Neuron (in vitro differentiated cells): ENCODE results near the gene EZH2.

Experiments
- H2AFZ ChIP-seq: one replicate; pipeline ENCODE4 v1.6.1; 2013; ENCODE audit warnings: low read depth, mild to moderate bottlenecking, inconsistent platforms, low read length, moderate library complexity
- H3K27me3 ChIP-seq: one replicate; pipeline ENCODE4 v1.6.1; 2013; ENCODE audit warnings: low read length; ENCODE audit not compliant: insufficient read depth
- H3K36me3 ChIP-seq: one replicate; pipeline ENCODE4 v1.6.1; 2013; ENCODE audit warnings: low read length; ENCODE audit not compliant: insufficient read depth
- H3K4me1 ChIP-seq: one replicate; pipeline ENCODE4 v1.6.1; 2013; ENCODE audit warnings: low read length; ENCODE audit not compliant: insufficient read depth
- H3K4me3 ChIP-seq: 2 replicates; pipeline ENCODE4 v1.5.1; 2013; ENCODE audit warnings: mild to moderate bottlenecking, low read length, moderate library complexity
- H3K9me3 ChIP-seq: one replicate; pipeline ENCODE4 v1.6.1; 2013; ENCODE audit warnings: low read length

EZH2 gene

DNA sequence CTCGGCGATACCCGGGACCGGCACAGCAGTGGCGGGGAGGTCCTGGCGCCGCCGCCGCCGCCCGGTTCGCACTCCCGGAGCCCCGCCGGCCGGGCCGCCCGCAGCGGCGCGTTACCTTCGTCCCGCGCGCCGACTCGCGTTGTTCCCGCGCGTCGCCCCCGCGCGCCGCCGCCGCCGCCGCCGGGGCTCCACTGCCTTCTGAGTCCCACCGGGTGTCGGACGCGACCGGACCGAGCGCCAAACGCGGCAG is at the start of gene EZH2:
Gene EZH2 (minus strand): TSS at position 243 of the 250 bp plus-strand sequence. CDS start 36,993 bp downstream, outside the sequence.
- Histone ChIP-seq H3K9me3 (no peaks in the 10 kb centered on the region), H3K36me3 (no peaks in the 10 kb centered on the region), H3K4me1 (peaks cover 14% of the 10 kb centered on the region), H3K4me3 (peak within 1 kb of the TSS; percentile 88), H3K27me3 (no peaks in the 10 kb centered on the region), H2AFZ (peak within 1 kb of the TSS; percentile 85)

DNA sequence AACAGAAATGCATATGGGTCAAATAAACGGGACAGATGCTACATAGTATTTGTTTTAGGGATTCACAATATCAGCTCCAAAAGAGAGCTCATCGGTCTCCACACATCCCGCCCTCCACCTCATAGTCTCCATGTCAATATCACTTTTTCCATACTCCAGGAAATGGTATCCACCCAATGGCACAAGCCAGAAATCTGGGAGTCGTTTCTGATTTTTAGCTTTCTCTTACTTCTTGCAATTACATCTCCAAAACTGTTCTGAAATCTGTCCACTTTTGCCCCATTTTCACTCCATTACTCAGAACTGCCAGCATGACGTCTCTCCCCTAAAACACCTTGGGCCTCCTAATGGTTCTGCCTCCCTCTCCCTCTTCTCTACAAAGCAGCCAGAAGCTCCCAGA is 47.4 kb upstream of the EZH2 start:
- Histone ChIP-seq H3K4me1 (no peaks in the 10 kb centered on the region), H3K36me3 (no peaks in the 10 kb centered on the region), H3K9me3 (no peaks in the 10 kb centered on the region), H3K27me3 (no peaks in the 10 kb centered on the region), H2AFZ (no peak overlapping the region), H3K4me3 (no peak overlapping the region)

DNA sequence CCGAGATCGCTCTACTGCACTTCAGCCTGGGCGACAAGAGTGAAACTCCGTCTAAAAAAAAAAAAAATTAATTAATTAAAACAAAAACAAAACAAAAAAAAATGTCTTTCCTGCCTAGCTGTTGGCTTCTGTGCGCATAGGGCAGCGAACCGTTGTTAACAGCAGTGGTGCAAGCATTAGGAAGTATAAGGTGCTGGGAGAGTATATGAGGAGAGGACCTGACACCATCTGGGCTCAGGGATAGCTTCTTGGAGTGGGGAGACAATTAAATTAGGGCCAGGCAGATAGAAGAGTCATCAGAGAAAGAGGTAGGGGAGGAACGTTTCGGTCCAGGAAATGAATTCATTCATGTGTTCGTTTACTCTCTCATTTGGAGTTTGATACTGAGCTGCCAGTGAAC is 46.2 kb upstream of the EZH2 start:
- Histone ChIP-seq H3K9me3 (no peaks in the 10 kb centered on the region), H3K4me3 (no peak overlapping the region), H3K36me3 (no peaks in the 10 kb centered on the region), H3K27me3 (peaks cover under 1% of the 10 kb centered on the region), H3K4me1 (no peaks in the 10 kb centered on the region), H2AFZ (no peak overlapping the region)

DNA sequence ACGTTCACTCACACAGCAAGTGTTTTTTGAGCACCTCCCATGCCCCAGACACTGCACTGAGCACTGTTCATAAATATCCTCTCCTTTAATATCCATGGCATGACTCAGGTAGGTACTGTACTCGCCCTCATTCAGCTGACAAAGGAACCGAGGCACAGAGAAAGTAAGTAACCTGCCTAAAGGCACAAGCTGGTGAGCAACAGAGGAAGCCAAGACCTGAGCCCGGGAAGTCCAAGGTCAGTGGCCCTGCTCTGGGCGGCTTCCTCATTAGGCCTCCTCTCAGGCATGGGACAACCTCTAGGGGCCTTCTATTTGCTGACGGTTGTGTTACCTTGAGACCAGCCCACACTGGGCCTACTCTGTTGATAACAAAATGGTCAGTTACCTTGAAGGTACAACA is 45.1 kb upstream of the EZH2 start:
- Histone ChIP-seq H3K9me3 (peaks cover 3% of the 10 kb centered on the region), H2AFZ (no peak overlapping the region), H3K27me3 (peaks cover 4% of the 10 kb centered on the region), H3K4me3 (no peak overlapping the region), H3K36me3 (no peaks in the 10 kb centered on the region), H3K4me1 (no peaks in the 10 kb centered on the region)

DNA sequence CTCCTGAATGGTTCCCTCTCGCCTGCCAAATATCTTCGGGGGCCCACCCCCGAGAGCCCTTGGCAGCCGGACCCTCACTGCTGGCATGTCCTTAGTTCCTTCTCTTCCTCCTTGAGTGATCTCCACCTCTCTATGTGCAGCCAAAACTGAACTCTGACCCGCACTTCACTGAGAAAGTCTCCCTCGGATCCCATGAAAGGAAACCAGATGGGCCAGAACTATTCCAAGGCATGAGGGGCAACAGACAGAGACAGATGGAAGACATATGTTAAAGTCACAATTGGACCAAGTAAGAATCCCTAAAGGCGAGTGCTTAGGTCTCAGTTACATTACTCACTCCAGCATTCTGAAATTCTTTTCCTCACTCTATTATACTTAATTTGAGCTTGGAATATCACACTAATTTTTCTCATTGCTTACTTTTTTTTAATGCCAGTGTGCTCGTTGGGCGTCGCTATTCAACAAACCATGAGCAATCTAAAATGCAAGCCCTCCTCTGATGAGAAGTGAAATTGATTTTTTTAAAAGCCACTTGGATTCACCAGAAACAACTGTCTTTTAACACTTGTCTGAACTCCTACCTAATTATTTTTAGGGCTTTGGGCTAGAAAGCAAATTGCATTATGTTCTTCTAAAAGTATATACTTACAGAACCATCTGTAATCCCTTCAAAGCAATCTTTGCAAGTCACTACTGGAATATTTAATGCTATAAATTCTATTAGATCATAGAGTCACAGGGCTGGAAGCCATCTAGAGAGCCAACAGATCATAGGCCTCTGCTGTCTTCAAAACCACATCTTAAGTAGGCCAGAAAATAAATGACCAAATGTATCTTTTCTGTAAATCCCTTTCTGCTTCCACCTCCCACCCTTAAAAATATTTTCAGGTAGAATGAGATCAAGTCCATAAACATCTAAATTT is 43.3 kb upstream of the EZH2 start:
- peaks cover 3% of the 10 kb centered on the region for H3K9me3 ChIP-seq
- H3K36me3 ChIP-seq: no peaks in the 10 kb centered on the region
- no peak overlapping the region for H3K4me3 ChIP-seq
- H3K27me3 ChIP-seq: peaks cover 6% of the 10 kb centered on the region
- H3K4me1 ChIP-seq: no peaks in the 10 kb centered on the region
- H2AFZ ChIP-seq: no peak overlapping the region

DNA sequence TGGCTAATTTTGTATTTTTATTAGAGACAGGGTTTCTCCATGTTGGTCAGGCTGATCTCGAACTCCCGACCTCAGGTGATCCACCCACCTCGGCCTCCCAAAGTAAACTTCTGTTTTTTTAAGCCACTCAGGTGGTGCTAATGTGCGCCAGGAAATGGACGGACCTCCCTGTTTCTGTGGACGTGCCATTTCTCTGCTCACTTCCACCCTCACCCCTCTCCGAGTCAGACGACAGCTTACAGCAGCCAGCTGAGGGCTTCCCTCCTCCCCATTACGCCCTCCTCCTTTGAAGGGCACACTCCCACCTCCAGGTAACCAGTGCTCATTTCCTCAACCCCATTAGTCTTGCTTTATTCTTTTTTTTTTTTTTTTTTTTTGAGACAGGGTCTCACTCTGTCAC is 41.7 kb upstream of the EZH2 start:
- H3K27me3 ChIP-seq: peaks cover 13% of the 10 kb centered on the region
- H3K4me3 ChIP-seq: no peak overlapping the region

DNA sequence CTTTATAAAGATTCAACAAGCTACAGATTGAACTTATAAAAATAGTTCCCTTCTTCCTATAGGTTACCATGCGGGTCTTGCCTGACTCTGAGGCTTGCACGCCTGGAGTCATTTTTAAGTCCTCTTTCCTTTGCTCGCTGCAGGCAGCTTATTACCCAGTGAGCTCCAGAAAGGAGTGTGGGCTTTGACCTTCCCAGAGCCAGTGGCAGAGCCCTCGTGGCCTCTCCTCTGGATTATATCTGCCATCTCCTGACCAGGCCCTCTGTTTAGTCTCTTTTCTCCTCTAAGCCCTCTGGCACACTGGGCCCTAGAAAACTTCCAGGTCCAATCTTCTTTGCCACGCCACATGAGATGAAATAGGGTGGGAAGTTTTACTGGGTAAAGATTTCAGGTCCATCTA is 39.9 kb upstream of the EZH2 start:
- Histone ChIP-seq H3K9me3 (peaks cover 3% of the 10 kb centered on the region), H3K4me1 (no peaks in the 10 kb centered on the region), H3K27me3 (peaks cover 21% of the 10 kb centered on the region), H2AFZ (no peak overlapping the region), H3K4me3 (no peak overlapping the region), H3K36me3 (no peaks in the 10 kb centered on the region)

More for the DNA sequence above, 41.7 kb upstream of the EZH2 start:
- Histone ChIP-seq H3K4me1 (no peaks in the 10 kb centered on the region), H3K9me3 (peaks cover 3% of the 10 kb centered on the region), H2AFZ (no peak overlapping the region), H3K36me3 (no peaks in the 10 kb centered on the region)

DNA sequence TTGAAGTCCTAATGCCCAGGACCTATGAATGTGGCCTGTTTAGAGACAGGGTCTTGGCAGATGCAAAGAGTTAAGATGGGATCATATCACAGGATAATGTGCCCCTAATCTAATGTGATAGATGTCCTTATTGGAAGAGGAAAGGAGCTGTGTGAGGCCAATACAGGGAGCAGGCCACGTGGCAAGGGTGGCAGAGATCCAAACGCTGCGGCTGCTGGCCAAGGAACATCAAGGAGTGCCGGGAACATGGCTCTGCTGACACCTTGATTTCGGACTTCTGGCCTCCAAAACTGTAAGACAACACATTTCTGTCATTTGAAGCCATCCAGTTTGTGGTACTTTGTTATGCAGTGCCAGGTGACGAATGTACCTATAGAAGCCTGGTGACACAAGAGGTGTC is 37.7 kb upstream of the EZH2 start:
- Histone ChIP-seq H3K9me3 (peaks cover 3% of the 10 kb centered on the region), H3K27me3 (peaks cover 21% of the 10 kb centered on the region), H3K4me3 (no peak overlapping the region), H3K36me3 (no peaks in the 10 kb centered on the region), H3K4me1 (no peaks in the 10 kb centered on the region), H2AFZ (no peak overlapping the region)

DNA sequence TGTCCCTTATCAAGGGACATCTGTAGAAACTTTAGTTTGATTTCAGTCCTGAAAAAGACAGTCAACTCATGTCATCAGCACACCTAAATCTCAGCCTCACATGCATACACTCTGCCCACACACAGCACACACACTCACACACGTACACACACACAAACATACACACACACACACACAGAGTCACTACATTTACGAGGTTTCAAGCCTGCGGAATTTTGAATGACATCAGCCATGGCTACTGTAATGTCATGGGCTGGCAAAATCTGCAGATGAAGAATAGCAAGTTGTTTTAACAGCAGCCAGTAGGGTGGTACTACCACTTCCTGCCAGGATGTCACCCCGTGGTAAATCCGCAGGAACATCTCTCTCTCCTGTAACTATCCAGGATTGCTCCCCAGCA is 37.1 kb upstream of the EZH2 start:
- Histone ChIP-seq H3K4me3 (no peak overlapping the region), H3K36me3 (no peaks in the 10 kb centered on the region), H3K9me3 (peaks cover 3% of the 10 kb centered on the region), H3K27me3 (peaks cover 21% of the 10 kb centered on the region), H2AFZ (no peak overlapping the region), H3K4me1 (no peaks in the 10 kb centered on the region)

DNA sequence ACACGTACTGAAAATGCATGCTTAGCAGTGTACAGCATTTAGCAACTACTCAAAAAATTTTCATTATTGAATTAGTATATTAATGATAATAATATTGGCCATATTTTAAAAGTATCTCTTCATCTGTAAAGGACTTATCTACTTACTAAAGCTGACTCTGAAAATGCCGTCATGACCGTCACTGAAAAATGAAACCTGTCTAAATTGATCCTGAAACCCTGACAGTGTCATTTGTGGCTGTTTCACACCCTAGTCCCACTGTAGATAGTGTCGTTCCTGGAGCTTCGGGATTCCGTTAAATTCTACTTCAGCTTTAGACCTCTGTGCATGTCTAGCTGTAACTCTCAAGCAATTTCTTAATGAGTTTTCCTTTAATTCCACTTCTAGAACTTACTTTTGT is 35.8 kb upstream of the EZH2 start:
- Histone ChIP-seq H2AFZ (no peak overlapping the region), H3K4me1 (no peaks in the 10 kb centered on the region), H3K4me3 (no peak overlapping the region), H3K36me3 (no peaks in the 10 kb centered on the region), H3K9me3 (peaks cover under 1% of the 10 kb centered on the region), H3K27me3 (peaks cover 17% of the 10 kb centered on the region)

DNA sequence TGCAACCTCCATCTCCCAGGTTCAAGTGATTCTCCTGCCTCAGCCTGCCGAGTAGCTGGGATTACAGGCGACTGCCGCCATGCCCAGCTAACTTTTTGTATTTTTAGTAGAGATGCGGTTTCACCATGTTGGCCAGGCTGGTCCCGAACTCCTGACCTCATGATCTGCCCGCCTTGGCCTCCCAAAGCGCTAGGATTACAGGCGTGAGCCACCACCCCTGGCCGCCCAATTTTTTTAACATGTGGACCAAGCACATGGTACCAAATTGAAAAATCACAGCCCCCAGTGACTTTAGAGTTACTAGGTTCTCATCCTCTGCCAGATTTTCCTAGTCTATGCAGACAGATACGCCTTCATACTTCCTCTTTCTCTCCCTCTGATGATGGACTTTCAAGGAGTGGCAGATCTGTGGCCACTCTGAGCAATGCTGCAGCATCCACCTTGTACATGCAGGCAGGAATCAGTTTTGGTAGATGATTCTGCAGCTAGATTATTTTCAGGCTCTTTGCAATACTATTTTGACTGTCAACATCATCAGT is 34.0 kb upstream of the EZH2 start:
- H3K27me3 ChIP-seq: peaks cover 19% of the 10 kb centered on the region
- H3K4me3 ChIP-seq: no peak overlapping the region
- no peak overlapping the region for H2AFZ ChIP-seq
- H3K9me3 ChIP-seq: no peaks in the 10 kb centered on the region
- H3K4me1 ChIP-seq: no peaks in the 10 kb centered on the region
- H3K36me3 ChIP-seq: no peaks in the 10 kb centered on the region

DNA sequence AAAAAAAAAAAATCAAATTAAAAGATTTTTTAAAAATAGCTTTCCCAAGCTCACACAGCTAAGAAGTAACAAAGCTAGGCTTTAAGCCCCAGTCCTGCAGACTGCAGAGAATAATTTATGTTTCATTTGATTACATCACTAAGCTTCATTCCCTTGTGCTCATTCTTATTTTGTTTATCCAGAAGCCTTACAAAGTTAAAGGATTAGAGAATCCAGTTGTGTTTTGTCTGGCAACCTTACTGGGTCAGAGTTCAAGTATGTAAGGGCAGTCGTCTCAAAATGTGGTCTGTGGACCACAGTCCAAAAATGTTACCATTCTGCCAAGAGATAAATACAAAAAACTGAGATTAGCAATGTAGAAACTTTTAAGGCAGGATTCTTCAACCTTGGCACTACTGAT is 32.1 kb upstream of the EZH2 start:
- no peaks in the 10 kb centered on the region for H3K4me1 ChIP-seq
- H3K27me3 ChIP-seq: peaks cover 24% of the 10 kb centered on the region
- H3K9me3 ChIP-seq: no peaks in the 10 kb centered on the region
- H2AFZ ChIP-seq: no peak overlapping the region
- H3K36me3 ChIP-seq: no peaks in the 10 kb centered on the region
- no peak overlapping the region for H3K4me3 ChIP-seq

DNA sequence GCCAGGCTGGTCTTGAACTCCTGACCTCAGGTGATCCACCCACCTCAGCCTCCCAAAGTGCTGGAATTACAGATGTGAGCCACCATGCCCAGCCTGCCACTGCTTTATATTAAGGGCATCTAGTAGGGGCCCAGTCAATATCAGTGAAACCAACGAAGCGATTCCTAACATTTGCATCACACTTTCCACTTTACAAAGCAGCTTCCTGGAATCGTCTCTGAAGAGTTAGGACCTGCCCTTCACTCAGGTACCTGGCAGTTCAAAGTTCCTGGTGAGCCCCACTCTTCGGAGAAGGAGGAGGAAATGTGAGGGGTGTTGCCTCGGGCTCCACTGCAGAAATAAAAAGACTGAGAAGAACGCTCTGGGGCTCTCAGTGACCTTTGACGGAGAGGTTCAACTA is 31.1 kb upstream of the EZH2 start:
- H3K4me3 ChIP-seq: no peak overlapping the region
- peaks cover 20% of the 10 kb centered on the region for H3K27me3 ChIP-seq
- H2AFZ ChIP-seq: no peak overlapping the region
- H3K36me3 ChIP-seq: no peaks in the 10 kb centered on the region
- no peaks in the 10 kb centered on the region for H3K9me3 ChIP-seq
- H3K4me1 ChIP-seq: no peaks in the 10 kb centered on the region
